H1 (cell line): ENCODE measurements around the gene GPS2. TPM values are rescaled to one million over a fixed set of nuclear protein-coding genes. Genes with fewer than 3 reads are reported as not detected.

Experiments
- CTCF ChIA-PET: fragments of 300-600 bp; sonication (Branson Sonifier 250); formaldehyde crosslinking; loops from one replicate; lab custom pipeline; 2021; ENCODE audit not compliant: partially characterized antibody; lab: Charles Lee
- POLR2A ChIA-PET: fragments of 300-600 bp; sonication (Branson Sonifier 250); formaldehyde crosslinking; loops from one replicate; lab custom pipeline; 2021; ENCODE audit warnings: inconsistent platforms; ENCODE audit not compliant: partially characterized antibody; lab: Charles Lee
- DNase-seq, 2 experiments: peaks; one replicate each; pipeline versions ENCODE4 v3.0.0 to v3.0.0-alpha.2; 2010 to 2022; ENCODE audit warnings: low spot score in 2 of 2, low read depth in 1 of 2, mixed read lengths in 1 of 2
- FAIRE-seq: peaks from 2 replicates; lab custom pipeline; 2011; peaks lifted over from hg19 to GRCh38; lab: Jason Lieb, UNC
- H2AFZ ChIP-seq: 2 replicates; pipeline ENCODE4 v1.8.1; 2012; ENCODE audit warnings: low read length, inconsistent platforms
- H2AK5ac ChIP-seq: 2 replicates; pipeline ENCODE4 v1.6.1; 2013; ENCODE audit warnings: low read depth, low read length
- H2BK120ac ChIP-seq: replicated peaks from 2 replicates; pipeline ENCODE3; 2013; ENCODE audit warnings: low read depth, low read length, inconsistent platforms
- H2BK12ac ChIP-seq: 2 replicates; pipeline ENCODE4 v1.6.1; 2013; ENCODE audit warnings: low read depth, low read length
- H2BK15ac ChIP-seq: 2 replicates; pipeline ENCODE4 v1.6.1; 2013; ENCODE audit warnings: low read length
- H2BK20ac ChIP-seq: 2 replicates; pipeline ENCODE4 v1.6.1; 2013; ENCODE audit warnings: low read length
- H2BK5ac ChIP-seq: 2 replicates; pipeline ENCODE4 v1.6.1; 2013; ENCODE audit warnings: low read depth, low read length
- H3K14ac ChIP-seq: 2 replicates; pipeline ENCODE4 v1.6.1; 2013; ENCODE audit warnings: inconsistent platforms; ENCODE audit not compliant: insufficient read length
- H3K18ac ChIP-seq: 2 replicates; pipeline ENCODE4 v1.6.1; 2013; ENCODE audit warnings: low read length; ENCODE audit errors: extremely low read depth
- H3K23ac ChIP-seq: 2 replicates; pipeline ENCODE4 v1.6.1; 2013; ENCODE audit warnings: inconsistent platforms; ENCODE audit not compliant: insufficient read length
- H3K23me2 ChIP-seq: 2 replicates; pipeline ENCODE4 v1.6.1; 2013; ENCODE audit warnings: low read depth, low read length
- H3K27ac ChIP-seq: 2 replicates; pipeline ENCODE4 v1.6.1; 2011; ENCODE audit warnings: low read depth, low read length, inconsistent platforms
- H3K27me3 ChIP-seq, 4 experiments: replicated peaks in 1 of 4; 1 replicate in 1 of 4; 2 replicates in 3 of 4; pipeline versions ENCODE4 v1.6.1 to v1.8.1; 2011 to 2013; ENCODE audit warnings: low read length in 3 of 4, mild to moderate bottlenecking in 3 of 4, inconsistent platforms in 2 of 4, mixed read lengths in 2 of 4, moderate library complexity in 1 of 4; ENCODE audit not compliant: control insufficient read depth in 3 of 4, insufficient read depth in 3 of 4; ENCODE audit errors: extremely low read depth in 1 of 4
- H3K36me3 ChIP-seq, 4 experiments: 2 replicates each; pipeline versions ENCODE4 v1.6.1 to v1.8.1; 2011 to 2013; ENCODE audit warnings: mild to moderate bottlenecking in 4 of 4, low read length in 3 of 4, moderate library complexity in 2 of 4, control low read depth in 1 of 4, inconsistent platforms in 1 of 4; ENCODE audit not compliant: insufficient read depth in 4 of 4, control insufficient read depth in 2 of 4
- H3K4ac ChIP-seq: replicated peaks from 2 replicates; pipeline ENCODE3; 2013; ENCODE audit warnings: low read length, low read depth, mixed read lengths, inconsistent platforms; ENCODE audit not compliant: insufficient read length
- H3K4me1 ChIP-seq, 4 experiments: replicated peaks in 1 of 4; 1 replicate in 1 of 4; 2 replicates in 3 of 4; pipeline versions ENCODE4 v1.6.1 to v1.8.1; 2011 to 2013; ENCODE audit warnings: low read length in 3 of 4, inconsistent platforms in 2 of 4, mixed read lengths in 1 of 4; ENCODE audit not compliant: insufficient read depth in 4 of 4, control insufficient read depth in 3 of 4
- H3K4me2 ChIP-seq, 2 experiments: 2 replicates each; pipeline versions ENCODE4 v1.6.1 to v1.8.1; 2011 to 2013; ENCODE audit warnings: low read depth in 2 of 2, low read length in 2 of 2, control low read depth in 1 of 2, inconsistent platforms in 1 of 2, mild to moderate bottlenecking in 1 of 2; ENCODE audit not compliant: insufficient read depth in 1 of 2
- H3K4me3 ChIP-seq, 4 experiments: fragments of 200-600, 300-600 bp in 1 of 4; sonication (generic), shearing (Covaris generic), sonication (Bioruptor Twin) in 1 of 4; 2 replicates each; pipeline versions ENCODE4 v1.5.1 to v1.8.1; 2011 to 2016; ENCODE audit warnings: low read length in 4 of 4, low read depth in 3 of 4, control low read depth in 2 of 4, inconsistent platforms in 2 of 4, mild to moderate bottlenecking in 2 of 4, mixed read lengths in 1 of 4, moderate library complexity in 1 of 4; ENCODE audit not compliant: insufficient read depth in 2 of 4; ENCODE audit errors: extremely low read depth in 1 of 4
- H3K56ac ChIP-seq: replicated peaks from 2 replicates; pipeline ENCODE3; 2013; ENCODE audit warnings: low read depth, mild to moderate bottlenecking, mixed read lengths, low read length, inconsistent platforms; ENCODE audit not compliant: insufficient read length
- H3K79me1 ChIP-seq: 2 replicates; pipeline ENCODE4 v1.6.1; 2013; ENCODE audit warnings: low read depth, low read length, control low read depth
- H3K79me2 ChIP-seq, 2 experiments: 2 replicates each; pipeline versions ENCODE4 v1.6.1 to v1.8.1; 2012 to 2013; ENCODE audit warnings: low read length in 2 of 2, mild to moderate bottlenecking in 2 of 2, inconsistent platforms in 1 of 2; ENCODE audit not compliant: insufficient read depth in 2 of 2, control insufficient read depth in 1 of 2
- H3K9ac ChIP-seq, 4 experiments: replicated peaks in 1 of 4; 1 replicate in 1 of 4; 2 replicates in 3 of 4; pipeline versions ENCODE4 v1.6.1 to v1.8.1; 2011 to 2013; ENCODE audit warnings: low read depth in 3 of 4, low read length in 3 of 4, control low read depth in 2 of 4, mild to moderate bottlenecking in 2 of 4, moderate library complexity in 2 of 4, inconsistent platforms in 1 of 4; ENCODE audit errors: extremely low read depth in 1 of 4
- H3K9me3 ChIP-seq, 2 experiments: 2 replicates each; pipeline versions ENCODE4 v1.6.1 to v1.8.1; 2012 to 2013; ENCODE audit warnings: mild to moderate bottlenecking in 2 of 2, moderate library complexity in 2 of 2, control low read depth in 1 of 2, inconsistent platforms in 1 of 2, low read depth in 1 of 2, low read length in 1 of 2, mixed read lengths in 1 of 2; ENCODE audit not compliant: insufficient read depth in 2 of 2
- H4K20me1 ChIP-seq, 2 experiments: replicated peaks in 1 of 2; 2 replicates each; pipeline versions ENCODE3 to v1.8.1; 2011 to 2013; ENCODE audit warnings: inconsistent platforms in 2 of 2, low read length in 2 of 2, mild to moderate bottlenecking in 1 of 2; ENCODE audit not compliant: insufficient read depth in 2 of 2, control insufficient read depth in 1 of 2
- H4K5ac ChIP-seq: 2 replicates; pipeline ENCODE4 v1.6.1; 2013; ENCODE audit warnings: low read length, low read depth, mixed read lengths, inconsistent platforms; ENCODE audit not compliant: insufficient read length
- H4K8ac ChIP-seq: 2 replicates; pipeline ENCODE4 v1.8.0; 2013; ENCODE audit warnings: mild to moderate bottlenecking, moderate library complexity, low read length, inconsistent platforms; ENCODE audit not compliant: insufficient read depth; ENCODE audit errors: extremely low read depth
- H4K91ac ChIP-seq: replicated peaks from 2 replicates; pipeline ENCODE3; 2013; ENCODE audit warnings: low read length, mixed read lengths, inconsistent platforms; ENCODE audit not compliant: insufficient read length
- TEAD4 ChIP-seq: IDR thresholded peaks from 2 replicates; pipeline ENCODE4 v1.6.1; 2012; ENCODE audit warnings: low read depth, low read length, inconsistent platforms, mixed read lengths
- WGBS, 2 experiments: shearing (Covaris generic) in 1 of 2; methylation state at CpG; one replicate each; pipeline versions ENCODE4 v1.1.6 to v1.1.7; 2013 to 2015; ENCODE audit warnings: low lambda C conversion rate in 2 of 2, mixed read lengths in 2 of 2, inconsistent platforms in 1 of 2, low coverage in 1 of 2, missing lambda C conversion rate in 1 of 2; ENCODE audit not compliant: insufficient replicate concordance in 2 of 2, insufficient coverage in 1 of 2, insufficient read length in 1 of 2; ENCODE audit errors: extremely low coverage in 1 of 2, missing lambda C conversion rate in 1 of 2; 5-methylcytosine and 5-hydroxymethylcytosine counted together
- polyA plus RNA-seq, 7 experiments: library from polyadenylated mRNA; depleted of rRNA in 3 of 7; stranded (reverse) in 5 of 7; unstranded in 2 of 7; fragments of >200 nt in 5 of 7; fragments of 200-250 nt in 2 of 7; gene quantifications; 1 replicate in 5 of 7; 2 replicates in 1 of 7; 4 replicates in 1 of 7; pipeline versions ENCODE4 v1.2.1 to v1.2.3, GENCODE V29; 2011 to 2013; ENCODE audit warnings: missing spikeins in 2 of 7, mixed read lengths in 2 of 7
- total RNA-seq: library from RNA; stranded (reverse); fragmentation: NEBNext Ultra II Directional; extraction: Animal tissue kit (Norgen Biotek cat#: 25700); gene quantifications from 2 replicates; pipeline ENCODE4 v1.2.1, GENCODE V29; 2021

Gene GPS2
- total and polyA plus RNA-seq, 2 of the 8 experiments (the other 6 are each of a cell fraction or from before 2014, with no cell fraction given): 67.0 to 152 TPM

GRCh38 chr17:7304179-7304578, 11.0 kb downstream of the GPS2 start:
- Histone ChIP-seq H3K14ac (no peak overlapping the region), H3K4me1 (peaks cover 0 to 6% (median 2%) of the 10 kb centered on the region in 4 experiments; a peak in 5 of 7 replicates), H2BK12ac (no peak overlapping the region), H2BK5ac (no peak overlapping the region), H3K79me1 (no peaks in the 10 kb centered on the region; the same call in 1 of the 2 replicates), H3K23me2 (peaks cover 10% of the 10 kb centered on the region), H2AK5ac (no peak overlapping the region), H4K91ac (no peak overlapping the region), H3K27ac (no peak overlapping the region), H3K4me2 (no peak overlapping the region), H3K36me3 (peaks cover 0 to under 1% (median 0%) of the 10 kb centered on the region in 4 experiments; a peak in 1 of 8 replicates), H3K4me3 (no peak overlapping the region), H3K79me2 (peaks cover 10 to 12% of the 10 kb centered on the region in 2 experiments), H4K8ac (no peak overlapping the region), H3K4ac (no peak overlapping the region), H3K27me3 (no peaks in the 10 kb centered on the region), H3K56ac (no peak overlapping the region), H2AFZ (no peak overlapping the region), H4K20me1 (peaks cover 2% of the 10 kb centered on the region in 2 experiments), H3K18ac (no peak overlapping the region), H3K9me3 (no peaks in the 10 kb centered on the region), H3K9ac (no peak overlapping the region), H2BK15ac (no peak overlapping the region), H2BK20ac (no peak overlapping the region), H3K23ac (no peak overlapping the region), H4K5ac (no peak overlapping the region), H2BK120ac (no peak overlapping the region)
- CTCF ChIA-PET: interaction anchor here (0.7 to 0.8 kb wide), 2 partner anchors 21 to 24 kb away, joined by 3 to 4 read pairs; no protein-coding TSS in a partner anchor
- FAIRE-seq: no peak
- POLR2A ChIA-PET: interaction anchor here (1.1 to 3.0 kb wide), 3 partner anchors 9 to 48 kb away, joined by 3 to 11 read pairs (median 3); no protein-coding TSS in a partner anchor
- no peak for DNase-seq
- WGBS, 2 experiments: 89% methylated on average over 7 of the region's 7 CpGs; no CpG with 5 or more reads in 1 of the 2 experiments
- TF ChIP-seq TEAD4: no peak
